Spleen (tissue), 11 donors: ENCODE data around the gene ARHGAP21. TPM values are rescaled to one million over a fixed set of nuclear protein-coding genes. Genes with fewer than 3 reads are reported as not detected.
A peak's percentile ranks its signal among the peaks of the same experiment; 100 is the strongest.

Source experiments
- DNase-seq: peaks from one replicate; pipeline ENCODE4 v3.0.0-alpha.2; 2020
- H3K27ac ChIP-seq, 8 donors: fragments of 200-600 bp; sonication (generic) in 7 of 8; 1 replicate in 4 of 8; 2 replicates in 4 of 8; pipeline versions ENCODE4 v1.5.0 to v1.8.0; 2016 to 2021; ENCODE audit warnings: inconsistent platforms in 4 of 8, mild to moderate bottlenecking in 4 of 8, moderate library complexity in 1 of 8
- H3K27me3 ChIP-seq, 7 donors: fragments of 200-600 bp; sonication (generic) in 6 of 7; replicated peaks in 1 of 7; 1 replicate in 4 of 7; 2 replicates in 3 of 7; pipeline versions ENCODE4 v1.5.0 to v1.8.0; 2016 to 2021; ENCODE audit warnings: inconsistent platforms in 3 of 7, mild to moderate bottlenecking in 1 of 7
- H3K36me3 ChIP-seq, 6 donors: fragments of 200-600 bp; sonication (generic) in 5 of 6; 1 replicate in 4 of 6; 2 replicates in 2 of 6; pipeline versions ENCODE4 v1.5.0 to v1.8.0; 2016 to 2021; ENCODE audit warnings: inconsistent platforms in 2 of 6
- H3K4me1 ChIP-seq, 6 donors: fragments of 200-600 bp; sonication (generic) in 5 of 6; 1 replicate in 3 of 6; 2 replicates in 3 of 6; pipeline versions ENCODE4 v1.5.0 to v1.8.0; 2016 to 2021; ENCODE audit warnings: inconsistent platforms in 3 of 6
- H3K4me3 ChIP-seq, 8 donors: fragments of 200-600 bp; sonication (generic) in 7 of 8; 1 replicate in 4 of 8; 2 replicates in 4 of 8; pipeline versions ENCODE4 v1.5.0 to v1.8.0; 2016 to 2021; ENCODE audit warnings: inconsistent platforms in 4 of 8, mild to moderate bottlenecking in 4 of 8, moderate library complexity in 2 of 8
- H3K9me3 ChIP-seq, 8 donors: fragments of 200-600 bp; sonication (generic) in 7 of 8; 1 replicate in 4 of 8; 2 replicates in 4 of 8; pipeline versions ENCODE4 v1.5.0 to v1.8.0; 2016 to 2021; ENCODE audit warnings: inconsistent platforms in 4 of 8
- CTCF ChIP-seq, 11 experiments: fragments of 200-600 bp in 7 of 11; fragments of 450-650 bp in 4 of 11; sonication (generic) in 4 of 11; IDR thresholded peaks in 8 of 11; conservative IDR thresholded peaks in 3 of 11; 1 replicate in 7 of 11; 2 replicates in 4 of 11; pipeline versions ENCODE4 v1.4.0 to v1.8.0; 2016 to 2021; ENCODE audit warnings: antibody characterized with exemption in 11 of 11, inconsistent platforms in 4 of 11, mild to moderate bottlenecking in 1 of 11
- POLR2A ChIP-seq, 3 donors: fragments of 450-650 bp; IDR thresholded peaks; one replicate each; pipeline ENCODE4 v1.5.1; 2017; ENCODE audit warnings: antibody characterized with exemption in 3 of 3, mild to moderate bottlenecking in 1 of 3
- POLR2AphosphoS5 ChIP-seq, 3 donors: sonication (generic); formaldehyde crosslinking; IDR thresholded peaks; one replicate each; pipeline ENCODE4 v1.5.1; 2017; ENCODE audit warnings: antibody characterized with exemption in 3 of 3
- WGBS, 5 donors: extraction: QIAGEN DNeasy Blood & Tissue Kit in 3 of 5; methylation state at CpG; one replicate each; pipeline versions ENCODE4 v1.1.5 to v1.1.7; 2013 to 2018; 5-methylcytosine and 5-hydroxymethylcytosine counted together
- intact Hi-C: fragments of 100-400 bp; cut with DNase I; formaldehyde crosslinking; loops from one replicate; pipeline ENCODE4 v1.15.0; 2023; ENCODE audit warnings: low total_unique reads
- polyA plus RNA-seq, 3 donors: library from polyadenylated mRNA; stranded (reverse); fragments of 200-250 nt; gene quantifications; one replicate each; pipeline ENCODE4 v1.2.1, GENCODE V29; 2013
- total RNA-seq, 7 donors: library from RNA; depleted of rRNA in 3 of 7; stranded (reverse); fragments of >200 nt in 3 of 7; fragmentation: NEBNext Ultra II Directional in 4 of 7; extraction: Animal tissue kit (Norgen Biotek cat#: 25700) in 4 of 7; gene quantifications; one replicate each; pipeline versions ENCODE4 v1.1.0 to v1.2.1, GENCODE V29; 2016 to 2021
- donor health status: healthy with polysubstance abuse.
- donor health status: DM: no; HTN: no; CAD: no; lungs with moderate emphysema.
- donor health status: DM: no; HTN: no; CAD: no.
- donor health status: Bipolar disorder and iron deficiency.
- donor health status: healthy.
- donor health status: DM: no; HTN: no; CAD: no.
- donor health status: DM: yes; HTN: yes; CAD: no.

ARHGAP21 gene
- total and polyA plus RNA-seq, 10 donors = 6.0 to 60.9 (median 43.9) TPM

- H3K9me3 ChIP-seq = no peaks in the 10 kb centered on the region
- no peak for DNase-seq
- intact Hi-C loops = loop anchor here (10.0 kb wide), 2 partner anchors 80 to 350 kb away; partner anchors contain the start of gene ARHGAP21
- H3K27me3 ChIP-seq = no peaks in the 10 kb centered on the region
- H3K4me1 ChIP-seq = peaks cover 0 to 36% (median 17%) of the 10 kb centered on the region in 6 donors
- H3K27ac ChIP-seq = peak overlapping the region in 1 of 8 donors; percentile 6
- TF ChIP-seq CTCF (IDR thresholded peaks at IDR 0.05 in 8 of 11, conservative IDR thresholded peaks at IDR 0.05 in 3 of 11) (no peak), POLR2A (IDR thresholded peaks at IDR 0.05) (no peak), POLR2AphosphoS5 (IDR thresholded peaks at IDR 0.05) (no peak)
- no peak overlapping the region for H3K4me3 ChIP-seq
- H3K36me3 ChIP-seq = no peaks in the 10 kb centered on the region
These were observed 78.7 kb downstream of the ARHGAP21 start for GRCh38 chr10:24645022-24645421.

- no peaks in the 10 kb centered on the region for H3K36me3 ChIP-seq
- intact Hi-C loops = loop anchor here (5.0 to 10.0 kb wide), 3 partner anchors 81 to 439 kb away; partner anchors contain the start of gene ARHGAP21
- no peaks in the 10 kb centered on the region for H3K9me3 ChIP-seq
- 65 to 80% (median 76%) methylated on average over 6 of the region's 6 CpGs for WGBS, 5 donors
- no peaks in the 10 kb centered on the region for H3K27me3 ChIP-seq
- peak overlapping the region in 1 of 8 donors; percentile 10 for H3K27ac ChIP-seq
- no peak overlapping the region for H3K4me3 ChIP-seq
- TF ChIP-seq CTCF (IDR thresholded peaks at IDR 0.05 in 8 of 11, conservative IDR thresholded peaks at IDR 0.05 in 3 of 11) = no peak
- no peak for TF ChIP-seq POLR2AphosphoS5 (IDR thresholded peaks at IDR 0.05)
- H3K4me1 ChIP-seq = peaks cover 0 to 36% (median 17%) of the 10 kb centered on the region in 6 donors
- DNase-seq = no peak
These were observed 79.9 kb downstream of the ARHGAP21 start for GRCh38 chr10:24643679-24644209.

GRCh38 chr10:24642921-24643678 is 80.6 kb downstream of the ARHGAP21 start:
- no peaks in the 10 kb centered on the region for H3K9me3 ChIP-seq
- H3K27me3 ChIP-seq = no peaks in the 10 kb centered on the region
- no peak overlapping the region for H3K4me3 ChIP-seq
- H3K36me3 ChIP-seq = no peaks in the 10 kb centered on the region
- intact Hi-C loops = loop anchor here (5.0 to 10.0 kb wide), 3 partner anchors 82 to 439 kb away; partner anchors contain the start of gene ARHGAP21
- peak overlapping the region in 1 of 8 donors; percentile 10 for H3K27ac ChIP-seq
- TF ChIP-seq CTCF (IDR thresholded peaks at IDR 0.05 in 8 of 11, conservative IDR thresholded peaks at IDR 0.05 in 3 of 11) = peak; percentile 56 to 82 (median 74)
- TF ChIP-seq POLR2AphosphoS5 (IDR thresholded peaks at IDR 0.05) = no peak
- DNase-seq = no peak
- peaks cover 0 to 36% (median 17%) of the 10 kb centered on the region in 6 donors for H3K4me1 ChIP-seq
- WGBS, 5 donors = 27 to 40% (median 29%) methylated on average over 6 of the region's 6 CpGs

- no peaks in the 10 kb centered on the region for H3K27me3 ChIP-seq
- 92 to 95% (median 94%) methylated on average over 1 of the region's 1 CpG for WGBS, 5 donors
These were observed 84.6 kb downstream of the ARHGAP21 start for GRCh38 chr10:24639124-24639523.

More at GRCh38 chr10:24639124-24639523, 84.6 kb downstream of the ARHGAP21 start:
- Histone ChIP-seq H3K4me3 (no peak overlapping the region), H3K27ac (no peak overlapping the region), H3K9me3 (no peaks in the 10 kb centered on the region), H3K36me3 (no peaks in the 10 kb centered on the region), H3K4me1 (peaks cover 0 to 21% (median 8%) of the 10 kb centered on the region in 6 donors)
- TF ChIP-seq POLR2AphosphoS5 (IDR thresholded peaks at IDR 0.05) (no peak), POLR2A (IDR thresholded peaks at IDR 0.05) (no peak)
- intact Hi-C loops = no loop called here
- no peak for DNase-seq
